Natural killer cell treated with Interleukin-12 subunit alpha and Interleukin-12 subunit beta and Interleukin-15 and Interleukin-18, amount 100 ng/mL, for 72 hours (primary cell): ENCODE measurements around the gene VANGL1. TPM values are rescaled to one million over a fixed set of nuclear protein-coding genes. Genes with fewer than 3 reads are reported as not detected.

Experiments
- ATAC-seq, 2 donors: fragments of 150-1000 bp; cut with Tn5 transposase in 1 of 2; sonication (Bioruptor Pico), chemical (Tn5 transposase) in 1 of 2; 2 replicates each; pipeline ENCODE4 v1.10.0; 2021
- DNase-seq: peaks from one replicate; pipeline ENCODE4 v3.0.0; 2022; ENCODE audit warnings: low spot score
- H3K27ac Mint-ChIP-seq, 2 donors: 1 replicate in 1 of 2; 2 replicates in 1 of 2; pipeline ENCODE4 v1.8.0; 2022; ENCODE audit warnings: mixed read lengths in 2 of 2, mild to moderate bottlenecking in 1 of 2, moderate library complexity in 1 of 2
- H3K27me3 Mint-ChIP-seq, 2 donors: 1 replicate in 1 of 2; 2 replicates in 1 of 2; pipeline ENCODE4 v1.8.0; 2022; ENCODE audit warnings: mixed read lengths in 2 of 2
- H3K36me3 Mint-ChIP-seq: one replicate; pipeline ENCODE4 v1.8.0; 2022; ENCODE audit warnings: mixed read lengths
- H3K4me1 Mint-ChIP-seq, 2 donors: 1 replicate in 1 of 2; 2 replicates in 1 of 2; pipeline ENCODE4 v1.8.0; 2022; ENCODE audit warnings: low read depth in 2 of 2, mixed read lengths in 2 of 2, mild to moderate bottlenecking in 1 of 2
- H3K4me3 Mint-ChIP-seq: one replicate; pipeline ENCODE4 v1.8.0; 2022; ENCODE audit warnings: mixed read lengths
- H3K9me3 Mint-ChIP-seq: 2 replicates; pipeline ENCODE4 v1.8.0; 2022; ENCODE audit warnings: mixed read lengths
- total RNA-seq, 2 donors: library from RNA; stranded (reverse); gene quantifications; one replicate each; pipeline ENCODE4 v1.2.3, GENCODE V29; 2022

Gene VANGL1
- total RNA-seq, 2 donors from 2014 or later, result 6.5 to 7.3 TPM

DNA sequence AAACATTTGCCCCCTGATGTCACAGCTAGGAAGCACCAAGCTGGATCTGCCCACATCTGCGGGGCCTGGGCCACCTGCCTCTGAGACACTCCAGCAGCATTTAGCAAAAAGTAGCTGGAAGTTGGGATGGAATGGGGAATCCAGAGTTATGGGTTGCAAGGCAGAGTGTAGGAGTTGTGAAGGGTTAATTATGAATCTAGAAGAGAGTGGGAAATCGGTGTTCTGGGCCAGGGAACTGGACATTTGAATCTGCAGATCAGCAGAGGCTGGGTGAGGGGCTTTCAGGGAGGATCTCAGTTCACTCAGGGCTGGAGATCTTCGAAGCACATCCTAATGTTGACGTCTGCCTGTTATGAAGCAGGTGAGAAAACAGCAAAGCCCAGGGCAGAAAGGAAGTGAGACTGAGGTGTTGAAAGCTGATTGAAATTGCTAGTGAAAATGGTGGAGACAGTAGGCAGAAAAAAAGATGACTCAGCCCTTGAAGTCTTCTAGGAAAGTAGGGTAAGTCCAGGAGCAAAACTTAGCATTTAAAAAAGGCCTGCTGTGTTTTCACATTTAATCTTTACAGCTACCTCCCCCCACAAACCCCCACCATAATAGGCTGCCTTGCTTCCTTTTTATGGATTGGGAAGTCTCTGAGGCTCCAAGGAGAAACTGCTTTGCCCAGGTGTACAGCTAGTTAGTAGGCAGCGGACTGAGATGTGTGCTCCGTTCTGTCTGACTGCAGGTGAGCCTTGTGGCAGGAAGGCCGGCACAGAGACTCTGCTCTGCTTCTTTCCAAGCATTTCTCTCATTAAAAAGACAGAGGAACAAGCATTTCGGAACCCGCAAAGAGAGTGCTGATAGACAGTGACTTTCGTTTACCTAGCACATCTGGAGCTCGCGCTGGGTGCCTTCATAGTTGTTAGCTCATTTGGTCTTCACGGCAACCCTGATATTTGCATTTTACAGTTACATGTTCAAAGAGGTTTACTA is 7.2 kb downstream of the VANGL1 start:
- H3K36me3 Mint-ChIP-seq, result no peaks in the 10 kb centered on the region
- DNase-seq, result no peak
- no peak overlapping the region for H3K4me3 Mint-ChIP-seq
- no peaks in the 10 kb centered on the region for H3K9me3 Mint-ChIP-seq
- H3K27ac Mint-ChIP-seq, result no peak overlapping the region
- no peaks in the 10 kb centered on the region for H3K27me3 Mint-ChIP-seq
- peaks cover 0 to 4% of the 10 kb centered on the region in 2 donors for H3K4me1 Mint-ChIP-seq
- ATAC-seq, result peak; percentile 90 to 92

DNA sequence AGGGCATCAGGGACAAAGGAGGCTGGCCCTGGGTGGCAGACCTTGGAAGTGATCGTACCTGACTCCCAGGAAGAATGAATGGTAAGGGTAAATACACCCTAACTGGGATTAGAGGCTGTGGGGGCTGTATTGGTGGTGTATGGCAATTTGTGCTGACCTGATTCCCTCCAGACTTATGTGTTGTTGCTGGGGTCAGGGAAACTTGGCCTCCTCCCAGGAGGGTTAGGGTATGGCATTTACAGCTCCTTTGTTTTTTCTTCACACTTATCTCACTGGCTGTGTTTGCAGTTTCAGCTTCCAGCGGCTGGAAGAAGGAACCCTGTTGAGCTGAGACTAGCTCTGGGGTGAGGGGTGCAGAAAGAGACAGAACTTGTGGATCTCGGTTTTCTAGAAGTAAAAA is 8.2 kb downstream of the VANGL1 start:
- H3K9me3 Mint-ChIP-seq, result no peaks in the 10 kb centered on the region
- H3K27me3 Mint-ChIP-seq, result no peaks in the 10 kb centered on the region
- H3K36me3 Mint-ChIP-seq, result no peaks in the 10 kb centered on the region
- peaks cover 3 to 10% of the 10 kb centered on the region in 2 donors for H3K4me1 Mint-ChIP-seq
- H3K27ac Mint-ChIP-seq, result no peak overlapping the region
- ATAC-seq, result no peak
- DNase-seq, result no peak
- no peak overlapping the region for H3K4me3 Mint-ChIP-seq

DNA sequence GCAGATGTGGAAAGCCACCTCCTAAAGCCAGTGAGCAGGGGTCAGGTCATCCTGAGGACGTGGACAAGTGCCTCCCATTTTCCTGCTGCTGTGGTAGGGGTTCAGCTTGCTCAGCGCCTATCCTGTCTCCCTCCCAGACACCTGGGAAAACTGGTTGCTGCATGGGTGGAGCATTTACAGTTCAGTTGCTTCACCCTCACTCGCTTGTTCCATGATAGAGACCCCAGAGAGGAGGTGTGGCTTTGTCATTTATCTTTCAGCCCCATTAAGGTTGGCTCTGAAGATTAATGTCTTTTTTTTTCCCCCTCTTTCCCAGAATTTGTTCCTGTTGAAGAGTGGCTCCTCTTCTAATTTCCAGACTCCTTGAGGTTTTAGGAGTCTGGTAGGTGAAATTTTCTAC is 9.2 kb downstream of the VANGL1 start:
- Mint-ChIP-seq H3K4me3 (no peak overlapping the region), H3K27me3 (no peaks in the 10 kb centered on the region), H3K36me3 (no peaks in the 10 kb centered on the region), H3K4me1 (peaks cover 10 to 18% of the 10 kb centered on the region in 2 donors), H3K27ac (no peak overlapping the region), H3K9me3 (no peaks in the 10 kb centered on the region)
- no peak for ATAC-seq
- DNase-seq, result no peak

DNA sequence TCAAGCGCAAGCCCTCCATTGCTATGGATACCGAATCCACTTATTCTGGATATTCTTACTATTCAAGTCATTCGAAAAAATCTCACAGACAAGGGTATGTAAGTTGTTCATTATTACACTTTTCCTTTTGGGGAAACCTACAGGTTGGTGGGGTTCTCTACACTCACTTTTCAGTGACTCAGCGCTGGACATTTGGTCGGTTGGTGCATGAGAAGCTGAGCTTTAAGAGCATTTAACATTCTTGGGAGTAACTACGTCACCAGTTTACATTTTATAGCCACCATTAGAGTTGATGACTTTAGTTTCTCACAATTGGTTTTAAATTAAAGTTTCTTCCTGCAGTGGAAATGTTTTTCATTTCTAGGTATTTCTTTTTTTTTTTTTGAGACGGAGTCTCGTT is 9.6 kb downstream of the VANGL1 start:
- Mint-ChIP-seq H3K4me3 (no peak overlapping the region), H3K4me1 (peaks cover 10 to 18% of the 10 kb centered on the region in 2 donors), H3K36me3 (no peaks in the 10 kb centered on the region), H3K9me3 (no peaks in the 10 kb centered on the region), H3K27me3 (no peaks in the 10 kb centered on the region), H3K27ac (no peak overlapping the region)
- DNase-seq, result no peak
- ATAC-seq, result no peak

DNA sequence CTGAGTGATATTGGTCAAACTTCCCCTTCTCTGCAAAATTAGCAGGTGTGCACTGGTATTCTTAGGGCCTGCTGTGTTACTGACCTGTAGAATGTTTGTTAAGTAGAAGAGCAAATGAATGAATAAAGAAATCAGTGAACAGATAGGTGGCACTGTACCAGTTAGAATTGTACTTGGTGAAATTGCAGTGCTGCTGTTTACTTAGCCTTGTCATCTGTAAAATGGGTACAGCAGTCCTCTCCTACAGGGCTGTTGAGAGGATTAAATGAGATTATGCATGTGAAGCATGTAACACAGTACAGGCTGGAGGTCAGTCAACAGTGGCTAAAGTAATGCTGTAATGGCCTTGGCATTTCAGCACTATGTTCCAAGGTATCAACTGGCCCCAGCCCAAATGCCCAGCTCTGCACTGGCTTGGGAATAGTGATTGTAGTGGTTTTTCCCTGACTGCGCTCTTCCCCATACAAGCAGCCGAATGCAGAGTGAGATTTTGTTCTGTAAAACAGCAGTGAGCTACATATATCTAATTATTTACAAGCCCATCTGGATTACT is 10.5 kb downstream of the VANGL1 start:
- ATAC-seq, result no peak
- DNase-seq, result no peak

DNA sequence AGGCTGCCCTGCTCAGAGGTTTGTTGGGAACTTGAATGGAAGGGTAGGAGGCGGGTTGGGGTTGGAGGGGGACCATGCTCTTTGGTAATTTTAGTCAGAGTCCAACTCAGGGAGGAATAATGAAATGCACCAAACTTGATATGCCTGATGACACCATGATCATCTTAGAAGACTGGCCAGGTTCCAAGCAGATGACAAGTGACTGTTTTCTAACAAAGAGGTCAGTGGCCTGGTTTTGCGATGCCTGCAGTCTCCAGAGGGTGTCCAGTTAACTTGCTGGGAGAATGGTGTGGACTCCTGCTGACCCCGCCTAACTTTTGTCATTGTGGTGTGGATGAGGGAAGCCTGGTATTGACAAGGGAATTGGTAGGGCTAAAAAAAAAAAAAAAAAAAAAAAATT is 12.4 kb downstream of the VANGL1 start:
- Mint-ChIP-seq H3K4me1 (peaks cover 14 to 32% of the 10 kb centered on the region in 2 donors), H3K9me3 (no peaks in the 10 kb centered on the region), H3K4me3 (no peak overlapping the region), H3K27ac (peak overlapping the region in 1 of 2 donors; percentile 7), H3K36me3 (no peaks in the 10 kb centered on the region), H3K27me3 (no peaks in the 10 kb centered on the region)
- no peak for ATAC-seq
- DNase-seq, result no peak

More for the DNA sequence above, 10.5 kb downstream of the VANGL1 start:
- Mint-ChIP-seq H3K4me3 (no peak overlapping the region), H3K27me3 (no peaks in the 10 kb centered on the region), H3K36me3 (no peaks in the 10 kb centered on the region), H3K4me1 (peaks cover 14 to 22% of the 10 kb centered on the region in 2 donors), H3K9me3 (no peaks in the 10 kb centered on the region), H3K27ac (no peak overlapping the region)

DNA sequence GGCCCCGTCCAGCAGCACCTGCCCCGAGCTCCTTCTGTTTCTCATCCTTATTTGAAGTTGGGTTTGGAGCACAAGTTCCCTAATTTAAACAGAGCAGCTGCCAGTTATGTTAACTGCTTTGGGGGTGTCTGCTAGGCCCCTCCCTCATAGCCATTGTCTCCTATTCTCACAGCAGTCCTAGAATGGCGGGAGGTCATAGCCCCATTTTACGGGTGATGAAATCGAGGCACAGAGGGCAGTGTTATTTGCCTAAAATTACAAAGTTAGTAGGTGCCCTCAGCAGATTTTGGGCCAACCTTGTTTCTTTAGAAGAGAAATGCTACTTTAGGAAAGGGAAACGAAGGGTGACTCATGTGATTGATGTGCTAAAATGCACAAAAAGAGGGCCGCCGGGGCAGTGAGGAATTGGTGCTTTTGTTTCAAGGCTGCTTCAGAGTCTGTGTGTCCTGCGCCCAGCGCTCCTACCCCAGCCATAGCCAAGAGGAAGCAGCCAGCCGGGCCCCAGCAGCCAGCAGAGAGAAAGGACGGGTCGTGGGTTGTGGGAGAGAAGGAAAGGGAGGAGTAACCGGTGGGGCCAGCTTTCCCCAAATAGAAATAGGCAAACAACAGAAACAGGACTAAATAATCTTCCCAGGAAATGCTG is 13.0 kb downstream of the VANGL1 start:
- H3K4me3 Mint-ChIP-seq, result peak overlapping the region; percentile 30
- DNase-seq, result no peak
- H3K36me3 Mint-ChIP-seq, result no peaks in the 10 kb centered on the region
- H3K27ac Mint-ChIP-seq, result peak overlapping the region in 1 of 2 donors; percentile 7
- H3K9me3 Mint-ChIP-seq, result no peaks in the 10 kb centered on the region
- H3K27me3 Mint-ChIP-seq, result no peaks in the 10 kb centered on the region
- H3K4me1 Mint-ChIP-seq, result peaks cover 14 to 32% of the 10 kb centered on the region in 2 donors
- no peak for ATAC-seq

DNA sequence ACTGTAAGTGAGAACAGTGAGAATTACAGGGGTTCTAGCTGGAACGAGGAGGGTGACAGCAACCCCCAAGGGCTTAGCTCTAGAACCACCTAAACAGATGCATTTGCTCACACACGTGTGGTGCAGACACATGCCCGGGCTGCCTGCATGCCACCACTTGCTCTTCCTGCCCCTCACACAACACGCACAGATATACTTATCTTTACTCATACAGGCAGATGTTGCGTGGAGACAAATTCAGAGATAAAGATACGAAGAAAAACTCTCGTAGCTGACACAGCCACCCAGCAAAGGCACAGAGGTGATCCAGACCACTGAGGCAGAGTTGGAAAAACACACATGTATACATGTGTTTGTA is 13.5 kb downstream of the VANGL1 start:
- ATAC-seq (no peak), DNase-seq (no peak)
- peak overlapping the region in 1 of 2 donors; percentile 7 for H3K27ac Mint-ChIP-seq
- no peaks in the 10 kb centered on the region for H3K36me3 Mint-ChIP-seq
- H3K27me3 Mint-ChIP-seq, result no peaks in the 10 kb centered on the region
- H3K4me3 Mint-ChIP-seq, result no peak overlapping the region
- no peaks in the 10 kb centered on the region for H3K9me3 Mint-ChIP-seq
- peaks cover 14 to 32% of the 10 kb centered on the region in 2 donors for H3K4me1 Mint-ChIP-seq

DNA sequence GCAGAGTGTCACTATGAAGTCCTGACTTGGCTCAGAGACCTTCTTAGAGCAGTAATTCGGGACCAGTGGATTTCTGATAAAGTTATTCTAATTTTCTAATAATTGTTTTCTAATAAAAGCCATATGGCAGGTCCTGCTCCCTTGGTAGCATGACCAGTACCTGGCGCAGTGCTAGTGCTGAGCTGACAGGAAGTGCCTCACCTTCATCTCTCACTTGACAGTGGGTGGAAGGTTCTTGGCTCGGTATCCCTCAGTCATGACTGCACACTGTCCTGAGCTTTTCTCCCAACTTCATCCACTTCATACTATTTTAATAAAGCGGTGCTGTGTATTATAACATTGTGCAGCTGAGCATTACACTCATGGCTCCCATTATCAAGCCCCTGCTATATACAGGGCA is 14.1 kb downstream of the VANGL1 start:
- DNase-seq (no peak), ATAC-seq (peak in 1 of 2 donors; percentile 50)
- H3K9me3 Mint-ChIP-seq, result no peaks in the 10 kb centered on the region
- no peak overlapping the region for H3K4me3 Mint-ChIP-seq
- H3K27me3 Mint-ChIP-seq, result no peaks in the 10 kb centered on the region
- H3K27ac Mint-ChIP-seq, result no peak overlapping the region
- no peaks in the 10 kb centered on the region for H3K36me3 Mint-ChIP-seq
- peaks cover 14 to 32% of the 10 kb centered on the region in 2 donors for H3K4me1 Mint-ChIP-seq

DNA sequence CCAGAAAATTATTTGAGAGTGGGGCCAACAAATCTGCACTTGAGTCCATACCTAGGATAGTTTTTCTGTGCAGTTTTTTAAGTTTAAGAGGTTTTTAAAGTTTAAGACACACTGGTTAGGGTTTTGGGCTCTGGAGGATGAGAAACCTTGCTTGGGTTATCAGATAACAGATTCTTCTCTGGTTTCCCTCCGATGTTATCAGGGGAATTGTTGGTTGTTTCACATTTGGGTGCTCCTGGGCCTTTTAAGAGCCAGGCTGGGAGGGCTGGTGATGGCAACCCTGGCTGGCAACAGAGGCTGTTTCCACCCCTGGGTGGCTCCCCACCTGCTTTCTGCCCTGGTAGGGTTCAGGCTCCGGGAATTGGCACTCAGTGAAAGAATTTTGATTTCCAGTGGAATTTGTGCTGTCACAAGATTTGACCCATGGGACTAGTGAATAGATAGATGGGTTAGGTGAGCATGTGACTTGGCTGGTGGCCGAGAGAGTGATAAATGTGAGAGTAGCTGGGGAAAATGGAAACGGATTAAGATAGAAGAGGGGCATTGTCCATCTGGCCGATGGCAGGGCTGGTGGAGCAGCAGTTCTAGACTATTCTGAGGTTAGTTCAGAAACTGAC is 14.8 kb downstream of the VANGL1 start:
- no peak for DNase-seq
- ATAC-seq, result no peak
- Mint-ChIP-seq H3K4me3 (no peak overlapping the region), H3K4me1 (peaks cover 14 to 32% of the 10 kb centered on the region in 2 donors), H3K27ac (no peak overlapping the region), H3K27me3 (no peaks in the 10 kb centered on the region), H3K36me3 (no peaks in the 10 kb centered on the region), H3K9me3 (no peaks in the 10 kb centered on the region)

DNA sequence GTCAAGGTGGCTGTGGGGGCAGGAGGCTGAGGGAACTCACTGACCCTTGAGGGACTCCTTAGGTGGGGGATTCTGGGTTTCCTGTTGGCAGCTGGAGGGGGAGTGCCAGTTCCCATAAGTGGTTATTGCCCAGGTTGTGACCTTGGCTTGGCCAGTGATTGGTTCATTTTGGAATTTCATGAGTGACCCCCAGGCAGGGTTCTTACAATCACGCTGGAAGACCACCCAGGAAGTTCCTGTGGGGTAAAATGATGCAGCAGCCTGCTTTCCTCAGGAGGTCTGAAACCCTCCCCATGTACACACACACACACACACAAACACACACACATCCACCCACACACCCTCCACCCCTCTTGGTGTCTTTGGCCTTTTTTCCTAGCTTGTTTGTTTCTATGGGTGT is 16.9 kb downstream of the VANGL1 start:
- H3K27me3 Mint-ChIP-seq, result no peaks in the 10 kb centered on the region
- ATAC-seq (no peak), DNase-seq (no peak)
- H3K4me3 Mint-ChIP-seq, result no peak overlapping the region
- no peak overlapping the region for H3K27ac Mint-ChIP-seq
- no peaks in the 10 kb centered on the region for H3K36me3 Mint-ChIP-seq
- no peaks in the 10 kb centered on the region for H3K9me3 Mint-ChIP-seq
- H3K4me1 Mint-ChIP-seq, result peaks cover 14 to 27% of the 10 kb centered on the region in 2 donors

DNA sequence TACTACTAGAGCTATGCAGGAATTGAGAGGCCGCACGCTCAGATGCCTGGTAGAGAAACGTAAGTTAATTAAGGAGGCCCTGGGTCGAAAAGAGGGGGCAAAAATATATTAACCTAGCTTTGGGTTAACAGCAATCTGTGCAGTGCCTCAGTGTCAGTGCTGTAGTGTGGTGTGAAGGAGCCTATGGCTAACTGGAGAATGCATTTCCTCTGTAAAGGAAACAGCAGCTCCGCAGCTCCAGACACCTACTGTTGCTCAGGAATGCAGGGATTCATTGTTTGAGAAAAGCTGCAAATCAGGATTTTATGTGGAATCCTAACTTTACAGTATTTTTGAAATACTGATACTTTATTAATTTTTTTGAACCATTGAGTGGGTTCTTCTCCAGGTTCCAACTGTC is 18.4 kb downstream of the VANGL1 start:
- Mint-ChIP-seq H3K4me1 (peaks cover 9 to 20% of the 10 kb centered on the region in 2 donors), H3K27ac (no peak overlapping the region), H3K4me3 (no peak overlapping the region), H3K9me3 (no peaks in the 10 kb centered on the region), H3K36me3 (no peaks in the 10 kb centered on the region), H3K27me3 (no peaks in the 10 kb centered on the region)
- DNase-seq (no peak), ATAC-seq (no peak)

DNA sequence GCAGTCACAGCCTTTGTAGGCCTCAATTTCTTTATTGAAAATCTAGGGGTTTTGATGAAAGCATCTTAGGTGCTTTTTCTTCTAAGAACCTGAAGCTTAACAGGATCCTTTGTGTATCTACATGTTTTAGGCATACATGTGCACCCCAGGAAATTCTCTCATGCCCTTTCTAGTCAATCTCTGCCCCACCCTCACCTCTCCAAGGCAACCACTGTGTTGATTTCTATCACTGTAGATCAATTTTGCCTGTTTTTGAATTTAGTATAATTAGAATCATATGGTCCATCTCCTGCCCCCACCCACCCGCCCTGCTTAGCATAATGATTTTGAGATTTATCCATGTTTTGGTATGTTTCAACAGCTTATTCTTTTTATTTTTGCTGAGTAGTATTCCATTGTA is 19.4 kb downstream of the VANGL1 start:
- H3K4me3 Mint-ChIP-seq, result no peak overlapping the region
- no peaks in the 10 kb centered on the region for H3K9me3 Mint-ChIP-seq
- H3K27me3 Mint-ChIP-seq, result no peaks in the 10 kb centered on the region
- H3K4me1 Mint-ChIP-seq, result peaks cover 4 to 14% of the 10 kb centered on the region in 2 donors
- H3K27ac Mint-ChIP-seq, result no peak overlapping the region
- ATAC-seq (no peak), DNase-seq (no peak)
- H3K36me3 Mint-ChIP-seq, result no peaks in the 10 kb centered on the region
